Endometrial microvascular endothelial cells (primary cell): ENCODE results near the gene TMEM191C. TPM values are rescaled to one million over a fixed set of nuclear protein-coding genes. Genes with fewer than 3 reads are reported as not detected.
"Not testable (repeated sequence)": the region's sequence is repeated elsewhere in the genome, so short reads cannot be mapped to it uniquely, and the experiment has no call there.

Experiments used
- in situ Hi-C: cut with HindIII; loops from 2 replicates; pipeline ENCODE4 v1.10.0; 2017; ENCODE audit warnings: low sequenced_read_pairs, low pct_unique_long_range_greater_than_20kb; ENCODE audit errors: inconsistent ontology term
- total RNA-seq: library from RNA; depleted of rRNA; stranded (reverse); fragments of >200 nt; gene quantifications from one replicate; pipeline ENCODE4 v1.2.3, GENCODE V29; 2015; ENCODE audit errors: inconsistent ontology term

Gene TMEM191C
- total RNA-seq, 1 donor from 2014 or later, result 1.4 TPM

GRCh38 chr22:21445437-21446127 is 21.6 kb upstream of the TMEM191C start:
- in situ Hi-C loops, result no loop called here

- in situ Hi-C loops, result no loop called here
Observed at GRCh38 chr22:21446128-21446826, 20.9 kb upstream of the TMEM191C start.

DNA sequence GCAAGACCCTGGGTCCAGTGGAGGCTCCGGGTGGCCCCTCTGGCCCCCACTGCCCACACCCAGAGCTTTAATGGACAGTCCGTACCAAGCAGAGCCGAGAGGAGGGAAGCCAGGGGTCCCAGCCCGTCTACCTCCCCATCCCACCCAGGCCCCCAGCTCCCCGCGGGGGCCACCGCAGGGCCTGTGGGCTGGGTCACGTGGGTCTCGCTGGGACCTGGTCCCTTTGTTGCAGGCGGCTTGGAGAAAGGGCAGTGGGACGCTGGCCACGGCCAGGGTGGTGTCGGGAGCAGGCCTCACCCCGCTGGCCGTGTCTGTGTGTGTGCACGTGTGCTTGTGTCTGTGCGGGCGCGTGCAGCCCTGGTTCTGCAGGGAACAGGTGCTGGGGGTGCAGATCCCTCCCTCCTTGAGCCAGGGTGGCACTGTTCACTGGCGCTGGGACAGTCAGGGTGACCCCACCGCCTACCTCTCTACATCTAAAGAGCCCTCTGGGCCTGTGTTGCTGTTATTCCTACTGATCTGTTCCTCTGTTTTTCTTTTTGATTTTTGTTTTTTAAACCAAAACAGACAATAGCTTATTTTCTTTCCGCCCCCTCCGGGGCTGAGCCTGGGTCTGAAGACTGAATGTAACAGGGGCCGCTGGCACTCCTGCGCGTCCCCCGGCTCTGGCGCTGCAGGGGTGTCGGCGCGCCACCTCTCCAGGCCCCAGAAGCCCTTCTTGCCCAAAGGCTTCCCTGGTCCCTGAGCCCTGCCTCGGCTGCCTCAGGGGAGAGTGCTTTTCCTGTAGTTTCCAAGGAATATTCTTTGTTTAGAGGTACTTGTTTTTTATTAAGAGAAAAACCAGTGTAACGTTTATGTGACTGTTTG is 20.1 kb upstream of the TMEM191C start:
- in situ Hi-C loops, result no loop called here

GRCh38 chr22:21447694-21448402 is 19.3 kb upstream of the TMEM191C start:
- in situ Hi-C loops, result no loop called here

GRCh38 chr22:21448627-21449416 is 18.4 kb upstream of the TMEM191C start:
- in situ Hi-C loops, result no loop called here

GRCh38 chr22:21449531-21450319 is 17.5 kb upstream of the TMEM191C start:
- in situ Hi-C loops, result no loop called here

DNA sequence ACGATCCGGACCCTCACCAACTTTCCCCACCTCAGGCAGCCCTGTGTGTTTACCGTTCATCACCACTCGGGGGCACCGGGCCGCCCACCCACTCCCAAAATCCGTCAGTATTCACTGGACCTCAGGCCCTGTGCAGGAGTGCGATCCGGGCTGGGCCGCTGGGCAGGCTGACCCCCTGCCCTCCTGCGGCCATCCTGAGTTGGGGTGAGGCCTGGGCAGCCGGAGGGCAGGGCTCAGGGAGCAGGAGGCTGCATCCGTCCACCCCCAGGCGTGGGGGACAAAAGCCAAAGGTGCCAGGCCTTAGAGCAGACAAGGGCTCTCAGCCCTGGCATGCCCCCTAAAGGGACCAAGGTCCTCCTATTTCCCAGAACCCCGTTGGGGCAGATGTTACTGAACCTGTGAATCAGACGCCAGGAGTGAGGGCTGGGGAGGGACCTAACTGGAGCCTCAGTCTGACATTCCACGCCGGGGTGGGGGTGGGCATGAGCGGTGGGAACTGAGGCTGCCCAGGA is 16.8 kb upstream of the TMEM191C start:
- in situ Hi-C loops, result no loop called here

GRCh38 chr22:21450858-21451353 is 16.3 kb upstream of the TMEM191C start:
- in situ Hi-C loops, result no loop called here

DNA sequence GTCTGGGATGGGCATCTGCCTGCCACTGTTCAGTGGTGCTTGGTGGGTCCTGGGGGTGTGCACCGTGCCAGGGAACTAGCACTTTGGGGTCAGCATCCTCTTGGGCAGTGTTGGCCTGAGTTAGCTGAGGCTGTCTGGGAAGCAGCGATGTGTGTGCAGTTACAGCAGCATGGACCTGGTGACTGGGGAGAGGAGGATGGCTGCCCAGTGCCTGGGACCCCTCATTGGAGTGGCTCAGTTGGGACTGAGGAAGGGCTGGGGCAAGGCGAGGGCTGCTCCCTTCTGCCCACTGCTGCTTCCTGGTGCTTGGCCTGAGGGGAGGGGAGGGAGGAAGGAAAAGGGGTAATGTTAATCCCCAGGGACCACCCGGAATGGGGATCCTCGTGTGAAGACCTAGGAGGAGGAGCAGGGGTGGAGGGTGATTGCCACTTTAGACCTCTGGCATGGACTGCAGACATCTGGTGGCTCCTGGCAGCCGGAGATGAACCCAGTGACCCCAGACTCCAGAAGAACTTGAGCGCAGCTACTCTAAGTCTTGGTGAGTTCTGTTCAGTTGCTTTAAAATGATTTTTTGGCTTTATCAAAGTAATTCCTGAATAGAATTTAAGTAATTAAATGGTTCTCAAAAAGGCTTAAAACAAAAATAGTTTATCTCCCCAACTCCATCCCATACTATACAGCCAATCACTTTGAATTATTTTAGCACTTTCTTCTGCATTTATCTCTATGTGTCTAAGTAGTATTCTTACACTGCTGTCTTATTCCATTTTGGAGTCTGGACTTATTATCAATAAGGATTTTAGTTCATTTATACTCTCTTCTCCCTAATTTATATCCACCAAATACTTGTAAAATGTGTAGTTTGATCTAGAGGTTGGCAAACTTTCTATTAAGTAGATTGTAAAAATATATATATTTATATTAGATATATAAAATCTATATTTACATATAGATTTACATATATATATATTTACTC is 15.4 kb upstream of the TMEM191C start:
- in situ Hi-C loops, result no loop called here

GRCh38 chr22:21452666-21453065 is 14.5 kb upstream of the TMEM191C start:
- in situ Hi-C loops, result not testable (repeated sequence)

DNA sequence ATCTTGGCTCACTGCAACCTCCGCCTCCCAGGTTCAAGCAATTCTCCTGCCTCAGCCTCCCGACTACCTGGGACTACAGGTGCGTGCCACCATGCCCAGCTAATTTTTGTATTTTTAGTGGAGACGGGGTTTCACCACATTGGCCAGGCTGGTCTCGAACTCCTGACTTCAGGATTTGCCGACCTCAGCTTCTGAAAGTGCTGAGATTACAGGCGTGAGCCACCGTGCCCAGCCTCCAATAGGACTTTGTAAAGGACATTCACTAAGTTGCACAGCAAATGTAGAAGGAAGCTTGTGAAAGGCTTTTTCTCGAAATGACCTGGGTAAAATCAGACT is 12.2 kb upstream of the TMEM191C start:
- in situ Hi-C loops, result not testable (repeated sequence)

DNA sequence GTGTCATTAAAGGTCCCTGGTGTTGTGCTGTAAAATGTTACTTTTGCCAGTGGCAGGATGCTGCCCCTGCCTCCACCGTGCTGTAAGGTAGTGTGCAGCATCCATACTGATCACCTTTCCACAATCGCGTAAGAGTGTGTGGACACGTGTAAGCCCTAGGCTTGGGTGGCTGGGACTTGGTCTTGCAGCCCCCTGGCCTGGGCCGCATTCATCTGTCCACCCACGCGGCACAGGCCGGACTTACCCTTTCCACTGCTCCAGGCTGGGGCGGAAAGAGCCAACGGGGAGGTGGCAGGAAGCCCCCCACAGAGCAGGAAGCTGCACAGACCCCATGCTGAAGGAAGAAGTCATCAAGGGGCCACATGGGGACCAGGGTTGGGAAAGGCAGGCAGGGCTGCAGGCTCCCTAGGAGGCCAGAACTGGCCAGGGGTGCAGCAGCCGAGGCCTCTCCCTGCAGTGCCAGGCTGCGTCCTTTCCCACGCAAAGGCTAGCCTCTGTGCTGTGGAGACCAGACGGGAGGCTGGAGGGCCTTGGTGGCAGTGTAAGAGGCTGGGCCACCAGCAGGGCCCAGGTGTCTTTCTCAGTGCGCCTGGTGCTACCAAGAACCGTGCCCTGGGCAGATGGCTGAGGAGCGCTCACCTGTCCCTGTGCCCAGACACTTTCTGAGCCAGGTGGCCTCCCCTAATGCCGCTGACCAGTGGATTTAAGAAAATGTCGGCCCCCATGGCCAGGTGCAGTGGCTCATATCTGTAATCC is 11.7 kb upstream of the TMEM191C start:
- in situ Hi-C loops, result no loop called here

DNA sequence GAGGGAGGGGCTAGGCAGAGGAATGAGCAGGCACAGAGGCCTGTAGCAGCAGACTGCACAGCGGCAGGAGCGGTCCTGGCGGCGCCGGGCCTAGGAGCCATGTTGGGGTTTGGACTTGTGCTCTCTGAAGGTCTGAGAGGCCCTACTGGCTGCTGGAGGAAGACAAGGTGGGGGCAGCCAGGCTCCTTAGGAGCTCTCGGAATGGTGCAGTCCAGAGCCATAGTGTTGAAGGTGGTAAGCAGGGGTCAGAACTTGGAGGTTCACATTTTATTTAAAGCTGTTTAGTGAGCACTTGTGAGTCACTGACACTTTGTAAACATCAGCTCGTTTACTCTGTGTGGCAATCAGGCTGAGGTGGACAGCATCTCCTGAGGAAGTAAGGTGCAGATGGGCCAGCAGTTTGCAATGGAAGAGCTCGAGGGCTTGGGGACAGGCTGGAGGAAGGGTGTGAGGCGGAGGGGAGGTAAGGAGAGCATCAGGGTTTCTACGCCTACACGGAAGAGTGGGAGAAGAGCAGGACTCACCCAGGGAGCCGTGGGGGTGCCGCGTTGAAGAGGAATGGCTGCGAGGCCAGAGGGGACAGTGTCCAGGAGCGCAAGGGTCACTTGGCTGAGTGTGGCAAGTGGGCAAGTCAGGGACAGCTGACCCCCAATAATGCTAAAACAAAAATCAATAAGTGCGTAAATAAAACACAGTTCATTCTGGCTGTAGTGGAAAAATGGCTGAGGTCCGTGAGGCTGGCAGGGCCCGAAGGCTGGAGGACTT is 10.0 kb upstream of the TMEM191C start:
- in situ Hi-C loops, result no loop called here

DNA sequence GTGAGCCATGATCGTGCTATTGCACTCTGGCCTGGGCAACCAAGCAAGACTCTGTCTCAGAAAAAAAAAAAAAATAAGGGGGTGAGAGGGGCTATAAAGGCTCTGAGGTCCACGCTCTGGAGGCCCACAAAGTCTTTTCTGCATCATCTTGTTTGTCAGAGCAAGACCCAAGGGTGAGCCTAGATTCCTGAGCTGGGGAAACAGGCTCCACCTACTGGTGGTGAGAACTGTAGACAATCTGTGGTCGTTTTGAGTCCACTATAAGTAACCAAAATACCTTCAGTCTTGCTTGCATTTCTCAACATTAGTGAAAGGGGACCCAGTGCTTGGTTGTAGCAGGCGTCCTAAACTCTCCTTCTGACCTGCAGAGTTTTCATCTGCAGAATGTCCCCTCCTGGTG is 4.5 kb upstream of the TMEM191C start:
- in situ Hi-C loops, result not testable (repeated sequence)
